K562 (cell line): Measurements from ENCODE around the gene GORASP2. TPM values are rescaled to one million over a fixed set of nuclear protein-coding genes. Genes with fewer than 3 reads are reported as not detected.

Experiments used
- ASH1L ChIP-seq: fragments of 450-650 bp; IDR thresholded peaks from 2 replicates; pipeline ENCODE4 v1.6.1; 2018; ENCODE audit warnings: borderline replicate concordance, mild to moderate bottlenecking, low read depth; ENCODE audit not compliant: partially characterized antibody
- CBX2 ChIP-seq: fragments of 200-600 bp; sonication (generic); IDR thresholded peaks from one replicate; pipeline ENCODE4 v1.6.1; 2012; ENCODE audit warnings: mild to moderate bottlenecking, low read length, inconsistent platforms; ENCODE audit not compliant: insufficient read depth, poor library complexity, severe bottlenecking
- CBX8 ChIP-seq: fragments of 200-600 bp; sonication (generic); IDR thresholded peaks from 2 replicates; pipeline ENCODE4 v1.6.1; 2012; ENCODE audit warnings: borderline replicate concordance, mixed run types, low read depth, mild to moderate bottlenecking, moderate library complexity, mixed read lengths, low read length, control low read depth, inconsistent platforms; ENCODE audit not compliant: poor library complexity, severe bottlenecking; ENCODE audit errors: extremely low read depth
- DPF2 ChIP-seq: fragments of 450-650 bp; IDR thresholded peaks from 2 replicates; pipeline ENCODE4 v1.6.1; 2016
- FOXA1 ChIP-seq: fragments of 450-650 bp; IDR thresholded peaks from 2 replicates; pipeline ENCODE4 v1.6.1; 2016; ENCODE audit warnings: mild to moderate bottlenecking, borderline replicate concordance
- HES1 ChIP-seq: fragments of 450-650 bp; IDR thresholded peaks from 2 replicates; pipeline ENCODE4 v1.6.1; 2016; ENCODE audit warnings: low read depth, mild to moderate bottlenecking, moderate library complexity
- ZBTB1 ChIP-seq: sonication (generic); formaldehyde crosslinking; IDR thresholded peaks from 2 replicates; pipeline ENCODE4 v1.8.1; 2023; ENCODE audit warnings: missing genetic modification reagents, low read depth, mild to moderate bottlenecking, borderline replicate concordance
- ZBTB5 ChIP-seq: fragments of 450-650 bp; IDR thresholded peaks from 2 replicates; pipeline ENCODE4 v1.6.1; 2017; ENCODE audit warnings: antibody characterized with exemption
- ZFPM2 ChIP-seq: fragments of 250-450 bp; sonication (Bioruptor Pico); IDR thresholded peaks from 2 replicates; pipeline ENCODE4 v1.5.1; 2022; ENCODE audit warnings: mild to moderate bottlenecking
- ZNF274 ChIP-seq: IDR thresholded peaks from 2 replicates; pipeline ENCODE4 v1.6.1; 2011; ENCODE audit warnings: low read depth, mild to moderate bottlenecking, low read length, moderate library complexity, borderline replicate concordance
- ZNF3 ChIP-seq: fragments of 250-450 bp; sonication (Bioruptor Pico); IDR thresholded peaks from 2 replicates; pipeline ENCODE4 v1.5.0; 2021; ENCODE audit warnings: mild to moderate bottlenecking, moderate library complexity
- ZNF354B ChIP-seq: fragments of 250-450 bp; sonication (Bioruptor Pico); IDR thresholded peaks from 2 replicates; pipeline ENCODE4 v1.4.0; 2020
- ZNF395 ChIP-seq: fragments of 200-800 bp; sonication (Bioruptor generic); IDR thresholded peaks from 2 replicates; pipeline ENCODE4 v1.6.1; 2017; ENCODE audit warnings: missing genetic modification characterization, missing compliant biosample characterization
- ZNF644 ChIP-seq: fragments of 200-800 bp; sonication (Bioruptor generic); IDR thresholded peaks from 2 replicates; pipeline ENCODE4 v1.6.1; 2016; ENCODE audit warnings: low read depth, missing genetic modification characterization, missing compliant biosample characterization
- ZNF79 ChIP-seq: fragments of 250-450 bp; sonication (Bioruptor Pico); IDR thresholded peaks from 2 replicates; pipeline ENCODE4 v1.4.0; 2020; ENCODE audit warnings: low read depth, mild to moderate bottlenecking, moderate library complexity
- polyA plus RNA-seq, 8 experiments: library from polyadenylated mRNA; depleted of rRNA in 4 of 8; stranded (reverse) in 5 of 8; unstranded in 3 of 8; fragments of >200 nt; fragmentation: Nextera tagmentation in 2 of 8; fragmentation: Illumina TruSeq in 1 of 8; extraction: Ambion mirVana in 2 of 8; extraction: Trizol in 1 of 8; gene quantifications; 2 replicates each; pipeline versions ENCODE4 v1.2.1 to v1.2.3, GENCODE V29; 2011 to 2014; ENCODE audit warnings: inconsistent platforms in 1 of 8, missing spikeins in 1 of 8
- total RNA-seq, 7 experiments: library from RNA; depleted of rRNA in 6 of 7; stranded (reverse); fragments of >200 nt in 6 of 7; fragmentation: Illumina TruSeq in 2 of 7; extraction: Trizol in 2 of 7; gene quantifications; 2 replicates each; pipeline versions ENCODE4 v1.2.1 to v1.2.3, GENCODE V29; 2011 to 2021; ENCODE audit warnings: low replicate concordance in 1 of 7

Gene GORASP2
- total and polyA plus RNA-seq, 9 of the 15 experiments (the other 6 are each of a cell fraction or from before 2014, with no cell fraction given), result 27.4 to 180 (median 59.6) TPM

GRCh38 chr2:170973492-170974303 is 44.6 kb downstream of the GORASP2 start (continued):
- no peak for TF ChIP-seq ZNF3 (CRISPR knock-in tag)
- no peak for TF ChIP-seq ZBTB5
- TF ChIP-seq ZNF274, result no peak; the same call in 1 of the 2 replicates
- TF ChIP-seq FOXA1, result no peak
- TF ChIP-seq DPF2, result no peak; the same call in 1 of the 2 replicates
- TF ChIP-seq CBX8, result no peak
- TF ChIP-seq ZNF395 (CRISPR knock-in tag), result peak; percentile 74; the same call in 1 of the 2 replicates
- no peak for TF ChIP-seq ASH1L
- no peak for TF ChIP-seq ZNF354B (CRISPR knock-in tag)
- no peak for TF ChIP-seq ZBTB1 (CRISPR knock-in tag)
- TF ChIP-seq HES1, result no peak
- no peak for TF ChIP-seq ZNF644 (tag)
- no peak for TF ChIP-seq CBX2
- no peak for TF ChIP-seq ZNF79 (CRISPR knock-in tag)
- TF ChIP-seq ZFPM2 (CRISPR knock-in tag), result no peak
